Astrocyte (in vitro differentiated cells and primary cell): ENCODE data around the gene SLC5A3.

Experiments used
- CTCF ChIP-seq: IDR thresholded peaks from 2 replicates; pipeline ENCODE4 v1.5.1; 2011; ENCODE audit warnings: low read depth, mild to moderate bottlenecking, inconsistent platforms, low read length, moderate library complexity; ENCODE audit not compliant: insufficient read depth
- EZH2 ChIP-seq: IDR thresholded peaks from 2 replicates; pipeline ENCODE4 v1.6.1; 2012; ENCODE audit warnings: mild to moderate bottlenecking, low read length, inconsistent platforms; ENCODE audit not compliant: insufficient read depth

- TF ChIP-seq CTCF (no peak), EZH2 (no peak)
These were observed 36.2 kb upstream of the SLC5A3 start for GRCh38 chr21:34037009-34037795.
